ENCODE results near the gene PCBD2. TPM values are rescaled to one million over a fixed set of nuclear protein-coding genes. Genes with fewer than 3 reads are reported as not detected.

Gene PCBD2
- total RNA-seq, 4 donors from 2014 or later: 1.8 to 15.1 (median 8.2) TPM

GRCh38 chr5:134943547-134943946 is 38.6 kb downstream of the PCBD2 start:
- TF ChIP-seq POLR2A (IDR thresholded peaks at IDR 0.05) (no peak), CTCF (IDR thresholded peaks at IDR 0.05) (no peak)
- DNase-seq: no peak
- no peak overlapping the region for H3K27ac ChIP-seq

GRCh38 chr5:134944630-134945029 is 39.7 kb downstream of the PCBD2 start:
- no peaks in the 10 kb centered on the region for H3K9me3 ChIP-seq
- intact Hi-C loops (cut with DNase I; ENCODE audit: low total_unique reads): no loop called here
- H3K27me3 ChIP-seq: no peaks in the 10 kb centered on the region
- TF ChIP-seq CTCF (IDR thresholded peaks at IDR 0.05): no peak
- TF ChIP-seq POLR2A (IDR thresholded peaks at IDR 0.05): no peak
- no peak overlapping the region for H3K27ac ChIP-seq
- no peak for DNase-seq
- H3K36me3 ChIP-seq: no peaks in the 10 kb centered on the region
- H3K4me1 ChIP-seq: no peaks in the 10 kb centered on the region
- no peak overlapping the region for H3K4me3 ChIP-seq

More at GRCh38 chr5:134943547-134943946, 38.6 kb downstream of the PCBD2 start:
- Histone ChIP-seq H3K27me3 (no peaks in the 10 kb centered on the region), H3K36me3 (no peaks in the 10 kb centered on the region), H3K4me1 (no peaks in the 10 kb centered on the region), H3K9me3 (no peaks in the 10 kb centered on the region), H3K4me3 (no peak overlapping the region)
- intact Hi-C loops (cut with DNase I; ENCODE audit: low total_unique reads): no loop called here

DNA sequence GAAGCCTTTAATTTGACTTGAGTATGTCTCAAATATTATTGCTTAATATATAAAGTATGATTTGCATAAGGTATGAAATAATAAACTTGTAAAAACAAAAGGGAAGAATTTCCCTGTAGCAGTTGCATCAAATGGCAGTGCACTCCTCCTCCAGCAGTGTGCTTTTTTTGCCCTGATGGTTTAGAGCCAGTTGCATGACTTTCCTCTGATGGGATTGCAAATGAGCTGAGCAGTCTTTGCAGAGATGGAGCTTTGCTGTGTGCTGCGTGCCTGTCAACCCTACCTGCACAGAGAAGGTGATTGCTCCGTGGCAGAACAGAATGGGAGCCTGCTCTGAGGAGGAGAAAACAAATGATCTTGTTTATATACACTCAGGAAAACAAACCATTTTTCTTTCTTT is 40.1 kb downstream of the PCBD2 start:
- H3K27me3 ChIP-seq: no peaks in the 10 kb centered on the region
- H3K36me3 ChIP-seq: no peaks in the 10 kb centered on the region
- H3K4me3 ChIP-seq: no peak overlapping the region
- H3K27ac ChIP-seq: no peak overlapping the region
- TF ChIP-seq POLR2A (IDR thresholded peaks at IDR 0.05) (no peak), CTCF (IDR thresholded peaks at IDR 0.05) (no peak)
- DNase-seq: no peak
- H3K9me3 ChIP-seq: no peaks in the 10 kb centered on the region
- intact Hi-C loops (cut with DNase I; ENCODE audit: low total_unique reads): no loop called here
- H3K4me1 ChIP-seq: no peaks in the 10 kb centered on the region

DNA sequence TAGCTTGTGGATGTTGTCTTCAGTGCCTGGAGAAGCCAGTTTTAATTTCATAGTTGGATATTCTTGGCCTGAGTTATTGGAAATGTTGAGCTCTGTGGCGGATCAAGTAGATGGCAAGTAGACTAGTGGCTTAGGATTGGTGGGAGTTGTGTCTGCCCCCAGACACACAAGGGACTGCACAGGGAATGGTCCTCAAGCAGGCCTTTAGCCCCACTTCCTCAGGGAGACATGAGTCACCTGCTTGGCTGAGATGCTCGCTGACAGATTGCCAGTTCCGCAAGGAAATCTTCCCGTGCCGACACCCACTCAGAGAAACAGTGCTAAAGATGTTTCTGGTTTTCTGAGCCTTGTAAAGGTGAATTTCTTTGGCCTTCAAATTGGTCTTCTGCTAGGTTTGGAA is 44.0 kb downstream of the PCBD2 start:
- Histone ChIP-seq H3K27ac (no peak overlapping the region), H3K9me3 (no peaks in the 10 kb centered on the region), H3K4me3 (no peak overlapping the region), H3K36me3 (no peaks in the 10 kb centered on the region), H3K27me3 (no peaks in the 10 kb centered on the region), H3K4me1 (no peaks in the 10 kb centered on the region)
- TF ChIP-seq POLR2A (IDR thresholded peaks at IDR 0.05) (no peak), CTCF (IDR thresholded peaks at IDR 0.05) (no peak)
- DNase-seq: peak; percentile 22 to 66
- intact Hi-C loops (cut with DNase I; ENCODE audit: low total_unique reads): no loop called here

- no peak for DNase-seq
- no peaks in the 10 kb centered on the region for H3K36me3 ChIP-seq
- no peak overlapping the region for H3K4me3 ChIP-seq
- intact Hi-C loops (cut with DNase I; ENCODE audit: low total_unique reads): no loop called here
- no peaks in the 10 kb centered on the region for H3K4me1 ChIP-seq
- TF ChIP-seq CTCF (IDR thresholded peaks at IDR 0.05): no peak
- no peak for TF ChIP-seq POLR2A (IDR thresholded peaks at IDR 0.05)
- H3K27ac ChIP-seq: no peak overlapping the region
- no peaks in the 10 kb centered on the region for H3K9me3 ChIP-seq
- no peaks in the 10 kb centered on the region for H3K27me3 ChIP-seq
These were observed 44.4 kb downstream of the PCBD2 start for GRCh38 chr5:134949316-134949715.
